Stimulated activated CD8-positive, alpha-beta memory T cell treated with anti-CD3 and anti-CD28 coated beads, Interleukin-15, amount 100 ng/mL, for 1 hour (primary cell): ENCODE measurements around the gene RBM47.
"Not testable (repeated sequence)": the region's sequence is repeated elsewhere in the genome, so short reads cannot be mapped to it uniquely, and the experiment has no call there.

Experiments
- DNase-seq: peaks from one replicate; pipeline ENCODE4 v3.0.0-alpha.2; 2020; ENCODE audit warnings: low read depth

Gene RBM47

GRCh38 chr4:40486534-40486933 lies 143.1 kb downstream of the RBM47 start:
- DNase-seq = no peak

- no peak for DNase-seq
Observed at GRCh38 chr4:40484346-40485090, 145.1 kb downstream of the RBM47 start.

- no peak for DNase-seq
Observed at GRCh38 chr4:40482985-40483647, 146.5 kb downstream of the RBM47 start.

GRCh38 chr4:40481977-40482376 lies 147.7 kb downstream of the RBM47 start:
- DNase-seq = no peak

GRCh38 chr4:40480291-40480690 lies 149.4 kb downstream of the RBM47 start:
- DNase-seq = no peak

- DNase-seq = no peak
Observed at GRCh38 chr4:40479378-40479777, 150.3 kb downstream of the RBM47 start.

- DNase-seq = no peak
Observed at GRCh38 chr4:40475609-40476008, 154.1 kb downstream of the RBM47 start.

GRCh38 chr4:40473578-40474388 lies 155.9 kb downstream of the RBM47 start:
- DNase-seq = no peak

- DNase-seq = no peak
Observed at GRCh38 chr4:40471923-40472322, 157.7 kb downstream of the RBM47 start.

GRCh38 chr4:40466789-40467188 lies 162.9 kb downstream of the RBM47 start:
- no peak for DNase-seq

- DNase-seq = no peak
Observed at GRCh38 chr4:40462326-40462725, 167.3 kb downstream of the RBM47 start.

GRCh38 chr4:40461879-40462278 lies 167.8 kb downstream of the RBM47 start:
- DNase-seq = no peak

- no peak for DNase-seq
Observed at GRCh38 chr4:40461062-40461461, 168.6 kb downstream of the RBM47 start.

- DNase-seq = no peak
Observed at GRCh38 chr4:40458683-40459082, 171.0 kb downstream of the RBM47 start.

GRCh38 chr4:40458109-40458508 lies 171.6 kb downstream of the RBM47 start:
- no peak for DNase-seq

- no peak for DNase-seq
Observed at GRCh38 chr4:40455340-40455902, 174.2 kb downstream of the RBM47 start.

GRCh38 chr4:40454816-40455215 lies 174.8 kb downstream of the RBM47 start:
- no peak for DNase-seq

GRCh38 chr4:40453912-40454311 lies 175.8 kb downstream of the RBM47 start:
- no peak for DNase-seq

- no peak for DNase-seq
Observed at GRCh38 chr4:40448875-40449274, 180.8 kb downstream of the RBM47 start.

- no peak for DNase-seq
Observed at GRCh38 chr4:40446839-40447238, 182.8 kb downstream of the RBM47 start.

- not testable (repeated sequence) for DNase-seq
Observed at GRCh38 chr4:40446261-40446750, 183.4 kb downstream of the RBM47 start.

- no peak for DNase-seq
Observed at GRCh38 chr4:40445671-40446070, 184.0 kb downstream of the RBM47 start.
